GM18526 (cell line): ENCODE data around the gene CORO2B.

Experiments used
- POLR2A ChIP-seq: IDR thresholded peaks from 3 replicates; pipeline ENCODE4 v1.6.1; 2011; ENCODE audit not compliant: insufficient read length; ENCODE audit errors: extremely low read depth

CORO2B gene

GRCh38 chr15:68684476-68684875 is 105.7 kb downstream of the CORO2B start:
- no peak for TF ChIP-seq POLR2A

- TF ChIP-seq POLR2A: no peak
Observed at GRCh38 chr15:68687136-68687735, 108.4 kb downstream of the CORO2B start.

GRCh38 chr15:68691705-68692104 is 112.9 kb downstream of the CORO2B start:
- TF ChIP-seq POLR2A: no peak

- no peak for TF ChIP-seq POLR2A
Observed at GRCh38 chr15:68693071-68693470, 114.3 kb downstream of the CORO2B start.

- TF ChIP-seq POLR2A: no peak
Observed at GRCh38 chr15:68694111-68694510, 115.3 kb downstream of the CORO2B start.

GRCh38 chr15:68695061-68695595 is 116.3 kb downstream of the CORO2B start:
- TF ChIP-seq POLR2A: no peak

- TF ChIP-seq POLR2A: no peak
Observed at GRCh38 chr15:68696414-68697363, 117.9 kb downstream of the CORO2B start.

- no peak for TF ChIP-seq POLR2A
Observed at GRCh38 chr15:68697711-68698690, 119.2 kb downstream of the CORO2B start.

GRCh38 chr15:68698708-68699107 is 119.9 kb downstream of the CORO2B start:
- no peak for TF ChIP-seq POLR2A

GRCh38 chr15:68699124-68699880 is 120.5 kb downstream of the CORO2B start:
- no peak for TF ChIP-seq POLR2A

- TF ChIP-seq POLR2A: no peak
Observed at GRCh38 chr15:68699881-68700454, 121.2 kb downstream of the CORO2B start.

- no peak for TF ChIP-seq POLR2A
Observed at GRCh38 chr15:68700455-68701123, 121.8 kb downstream of the CORO2B start.

- TF ChIP-seq POLR2A: no peak
Observed at GRCh38 chr15:68701886-68702285, 123.1 kb downstream of the CORO2B start.
